Suprapubic skin (tissue), 3 donors: ENCODE measurements around the gene MYO1E.

Source experiments
- EP300 ChIP-seq: sonication (generic); formaldehyde crosslinking; IDR thresholded peaks from one replicate; pipeline ENCODE4 v1.6.1; 2017; ENCODE audit warnings: antibody characterized with exemption
- POLR2A ChIP-seq, 2 donors: fragments of 450-650 bp; IDR thresholded peaks; one replicate each; pipeline ENCODE4 v1.6.1; 2017; ENCODE audit warnings: antibody characterized with exemption in 2 of 2, mild to moderate bottlenecking in 2 of 2, moderate library complexity in 2 of 2
- TF ChIP-seq, protein P1 (sequence below), 2 donors: fragments of 200-600 bp in 1 of 2; fragments of 450-650 bp in 1 of 2; sonication (generic) in 1 of 2; IDR thresholded peaks; one replicate each; pipeline ENCODE4 v1.5.1; 2016 to 2019; ENCODE audit warnings: antibody characterized with exemption in 2 of 2, mild to moderate bottlenecking in 1 of 2, moderate library complexity in 1 of 2

DNA sequence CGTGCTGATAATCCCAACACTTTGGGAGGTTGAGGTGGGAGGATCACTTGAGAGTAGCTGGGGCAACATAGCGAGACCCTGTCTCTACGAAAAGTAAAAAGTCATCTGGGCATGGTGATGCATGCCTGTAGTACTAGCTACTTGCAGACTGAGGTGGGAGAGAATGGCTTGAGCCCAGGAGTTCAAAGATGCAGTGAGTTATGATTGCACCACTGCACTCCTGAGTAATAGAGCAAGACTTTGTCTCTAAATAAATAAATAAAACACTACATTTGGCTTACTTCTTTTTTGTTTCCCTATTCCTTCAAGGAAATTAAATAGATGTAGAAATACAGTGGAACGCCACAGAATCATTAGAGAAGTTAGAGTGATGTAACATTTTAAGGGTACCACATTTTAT lies 186.2 kb downstream of the MYO1E start:
- TF ChIP-seq POLR2A (IDR thresholded peaks at IDR 0.05) (no peak), EP300 (no peak)
- TF ChIP-seq, protein P1, sequence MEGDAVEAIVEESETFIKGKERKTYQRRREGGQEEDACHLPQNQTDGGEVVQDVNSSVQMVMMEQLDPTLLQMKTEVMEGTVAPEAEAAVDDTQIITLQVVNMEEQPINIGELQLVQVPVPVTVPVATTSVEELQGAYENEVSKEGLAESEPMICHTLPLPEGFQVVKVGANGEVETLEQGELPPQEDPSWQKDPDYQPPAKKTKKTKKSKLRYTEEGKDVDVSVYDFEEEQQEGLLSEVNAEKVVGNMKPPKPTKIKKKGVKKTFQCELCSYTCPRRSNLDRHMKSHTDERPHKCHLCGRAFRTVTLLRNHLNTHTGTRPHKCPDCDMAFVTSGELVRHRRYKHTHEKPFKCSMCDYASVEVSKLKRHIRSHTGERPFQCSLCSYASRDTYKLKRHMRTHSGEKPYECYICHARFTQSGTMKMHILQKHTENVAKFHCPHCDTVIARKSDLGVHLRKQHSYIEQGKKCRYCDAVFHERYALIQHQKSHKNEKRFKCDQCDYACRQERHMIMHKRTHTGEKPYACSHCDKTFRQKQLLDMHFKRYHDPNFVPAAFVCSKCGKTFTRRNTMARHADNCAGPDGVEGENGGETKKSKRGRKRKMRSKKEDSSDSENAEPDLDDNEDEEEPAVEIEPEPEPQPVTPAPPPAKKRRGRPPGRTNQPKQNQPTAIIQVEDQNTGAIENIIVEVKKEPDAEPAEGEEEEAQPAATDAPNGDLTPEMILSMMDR (IDR thresholded peaks at IDR 0.05) = no peak
